Measurements from ENCODE around the gene MRPS27.

Gene MRPS27

GRCh38 chr5:72314571-72315172, 5.4 kb downstream of the MRPS27 start:
- ATAC-seq (ENCODE audit: low read depth) (peak; percentile 58; the same call in 1 of the 3 replicates), DNase-seq (ENCODE audit: low spot score) (no peak)
- no peak overlapping the region for H3K4me3 ChIP-seq (ENCODE audit: severe bottlenecking)
- no peak for TF ChIP-seq CTCF (IDR thresholded peaks at IDR 0.05; ENCODE audit: poor library complexity, severe bottlenecking)
- no peaks in the 10 kb centered on the region for H3K9me3 ChIP-seq (ENCODE audit: severe bottlenecking)
- peaks cover 81% of the 10 kb centered on the region for H3K36me3 ChIP-seq (ENCODE audit: low read depth)
- peaks cover 7% of the 10 kb centered on the region for H3K4me1 ChIP-seq (ENCODE audit: insufficient read depth, poor library complexity, severe bottlenecking)
- H3K27ac ChIP-seq (ENCODE audit: poor library complexity, severe bottlenecking), result no peak overlapping the region
- H3K27me3 ChIP-seq (ENCODE audit: insufficient read depth, poor library complexity, severe bottlenecking), result no peaks in the 10 kb centered on the region

GRCh38 chr5:72313141-72313540, 6.9 kb downstream of the MRPS27 start:
- H3K27me3 ChIP-seq (ENCODE audit: insufficient read depth, poor library complexity, severe bottlenecking), result no peaks in the 10 kb centered on the region
- DNase-seq (ENCODE audit: low spot score) (no peak), ATAC-seq (ENCODE audit: low read depth) (no peak)
- H3K36me3 ChIP-seq (ENCODE audit: low read depth), result peaks cover 82% of the 10 kb centered on the region
- TF ChIP-seq CTCF (IDR thresholded peaks at IDR 0.05; ENCODE audit: poor library complexity, severe bottlenecking), result no peak
- H3K9me3 ChIP-seq (ENCODE audit: severe bottlenecking), result no peaks in the 10 kb centered on the region
- H3K4me3 ChIP-seq (ENCODE audit: severe bottlenecking), result no peak overlapping the region
- peaks cover 3% of the 10 kb centered on the region for H3K4me1 ChIP-seq (ENCODE audit: insufficient read depth, poor library complexity, severe bottlenecking)
- no peak overlapping the region for H3K27ac ChIP-seq (ENCODE audit: poor library complexity, severe bottlenecking)

GRCh38 chr5:72308853-72309191, 11.2 kb downstream of the MRPS27 start:
- Histone ChIP-seq H3K4me3 (ENCODE audit: severe bottlenecking) (no peak overlapping the region), H3K9me3 (ENCODE audit: severe bottlenecking) (no peaks in the 10 kb centered on the region), H3K36me3 (ENCODE audit: low read depth) (peaks cover 75% of the 10 kb centered on the region), H3K27ac (ENCODE audit: poor library complexity, severe bottlenecking) (peak overlapping the region; percentile 85), H3K4me1 (ENCODE audit: insufficient read depth, poor library complexity, severe bottlenecking) (peaks cover 11% of the 10 kb centered on the region), H3K27me3 (ENCODE audit: insufficient read depth, poor library complexity, severe bottlenecking) (no peaks in the 10 kb centered on the region)
- TF ChIP-seq CTCF (IDR thresholded peaks at IDR 0.05; ENCODE audit: poor library complexity, severe bottlenecking), result no peak
- ATAC-seq (ENCODE audit: low read depth) (no peak), DNase-seq (ENCODE audit: low spot score) (no peak)

GRCh38 chr5:72307968-72308852, 11.8 kb downstream of the MRPS27 start:
- DNase-seq (ENCODE audit: low spot score), result peak; percentile 99
- H3K36me3 ChIP-seq (ENCODE audit: low read depth), result peaks cover 71% of the 10 kb centered on the region
- peak; percentile 98 for ATAC-seq (ENCODE audit: low read depth)
- TF ChIP-seq CTCF (IDR thresholded peaks at IDR 0.05; ENCODE audit: poor library complexity, severe bottlenecking), result peak; percentile 99
- H3K27me3 ChIP-seq (ENCODE audit: insufficient read depth, poor library complexity, severe bottlenecking), result no peaks in the 10 kb centered on the region
- peaks cover 11% of the 10 kb centered on the region for H3K4me1 ChIP-seq (ENCODE audit: insufficient read depth, poor library complexity, severe bottlenecking)
- peak overlapping the region; percentile 85 for H3K27ac ChIP-seq (ENCODE audit: poor library complexity, severe bottlenecking)
- no peaks in the 10 kb centered on the region for H3K9me3 ChIP-seq (ENCODE audit: severe bottlenecking)
- H3K4me3 ChIP-seq (ENCODE audit: severe bottlenecking), result peak overlapping the region; percentile 61

- peaks cover 13% of the 10 kb centered on the region for H3K4me1 ChIP-seq (ENCODE audit: insufficient read depth, poor library complexity, severe bottlenecking)
- TF ChIP-seq CTCF (IDR thresholded peaks at IDR 0.05; ENCODE audit: poor library complexity, severe bottlenecking), result no peak
- DNase-seq (ENCODE audit: low spot score) (no peak), ATAC-seq (ENCODE audit: low read depth) (no peak)
- H3K36me3 ChIP-seq (ENCODE audit: low read depth), result peaks cover 71% of the 10 kb centered on the region
- no peaks in the 10 kb centered on the region for H3K9me3 ChIP-seq (ENCODE audit: severe bottlenecking)
- H3K27ac ChIP-seq (ENCODE audit: poor library complexity, severe bottlenecking), result peak overlapping the region; percentile 85
- no peaks in the 10 kb centered on the region for H3K27me3 ChIP-seq (ENCODE audit: insufficient read depth, poor library complexity, severe bottlenecking)
- H3K4me3 ChIP-seq (ENCODE audit: severe bottlenecking), result peak overlapping the region; percentile 61
These were observed 12.5 kb downstream of the MRPS27 start for GRCh38 chr5:72307573-72307967.
